Brain microvascular endothelial cell (primary cell): ENCODE results near the gene ZNF296.

Experiments used
- DNase-seq: peaks from one replicate; pipeline ENCODE4 v3.0.0-alpha.2; 2020
- H3K27ac ChIP-seq: fragments of 250-450 bp; sonication (Bioruptor Pico); 2 replicates; pipeline ENCODE4 v1.5.1; 2020; ENCODE audit warnings: mild to moderate bottlenecking, moderate library complexity
- H3K27me3 ChIP-seq: fragments of 250-450 bp; sonication (Bioruptor Pico); replicated peaks from 2 replicates; pipeline ENCODE4 v1.5.1; 2020; ENCODE audit warnings: mild to moderate bottlenecking
- H3K36me3 ChIP-seq: fragments of 250-450 bp; sonication (Bioruptor Pico); replicated peaks from 2 replicates; pipeline ENCODE4 v1.5.1; 2020; ENCODE audit warnings: mild to moderate bottlenecking
- H3K4me3 ChIP-seq: 2 replicates; pipeline ENCODE4 v1.5.1; 2011; ENCODE audit warnings: low read depth, mild to moderate bottlenecking, control low read depth, low read length, moderate library complexity
- in situ Hi-C: cut with HindIII; loops from 2 replicates; pipeline ENCODE4 v1.10.0; 2017; ENCODE audit warnings: low sequenced_read_pairs, low pct_ligation_motif_present
- TF ChIP-seq, protein P1 (sequence below): IDR thresholded peaks from 2 replicates; pipeline ENCODE4 v1.5.1; 2011; ENCODE audit warnings: low read depth, mild to moderate bottlenecking, moderate library complexity, low read length, control low read depth, inconsistent platforms; ENCODE audit errors: missing control alignments

Gene ZNF296

GRCh38 chr19:45071545-45071938 is 4.7 kb downstream of the ZNF296 start:
- Histone ChIP-seq H3K27me3 (no peaks in the 10 kb centered on the region), H3K27ac (no peak overlapping the region), H3K4me3 (no peak overlapping the region), H3K36me3 (peaks cover 40% of the 10 kb centered on the region)
- TF ChIP-seq, protein P1, sequence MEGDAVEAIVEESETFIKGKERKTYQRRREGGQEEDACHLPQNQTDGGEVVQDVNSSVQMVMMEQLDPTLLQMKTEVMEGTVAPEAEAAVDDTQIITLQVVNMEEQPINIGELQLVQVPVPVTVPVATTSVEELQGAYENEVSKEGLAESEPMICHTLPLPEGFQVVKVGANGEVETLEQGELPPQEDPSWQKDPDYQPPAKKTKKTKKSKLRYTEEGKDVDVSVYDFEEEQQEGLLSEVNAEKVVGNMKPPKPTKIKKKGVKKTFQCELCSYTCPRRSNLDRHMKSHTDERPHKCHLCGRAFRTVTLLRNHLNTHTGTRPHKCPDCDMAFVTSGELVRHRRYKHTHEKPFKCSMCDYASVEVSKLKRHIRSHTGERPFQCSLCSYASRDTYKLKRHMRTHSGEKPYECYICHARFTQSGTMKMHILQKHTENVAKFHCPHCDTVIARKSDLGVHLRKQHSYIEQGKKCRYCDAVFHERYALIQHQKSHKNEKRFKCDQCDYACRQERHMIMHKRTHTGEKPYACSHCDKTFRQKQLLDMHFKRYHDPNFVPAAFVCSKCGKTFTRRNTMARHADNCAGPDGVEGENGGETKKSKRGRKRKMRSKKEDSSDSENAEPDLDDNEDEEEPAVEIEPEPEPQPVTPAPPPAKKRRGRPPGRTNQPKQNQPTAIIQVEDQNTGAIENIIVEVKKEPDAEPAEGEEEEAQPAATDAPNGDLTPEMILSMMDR: no peak
- DNase-seq: no peak
- in situ Hi-C loops: no loop called here

- TF ChIP-seq, protein P1: no peak
- H3K4me3 ChIP-seq: no peak overlapping the region
- peaks cover 43% of the 10 kb centered on the region for H3K36me3 ChIP-seq
- no peak overlapping the region for H3K27ac ChIP-seq
- in situ Hi-C loops: no loop called here
- no peaks in the 10 kb centered on the region for H3K27me3 ChIP-seq
- DNase-seq: no peak
Measured at GRCh38 chr19:45070861-45071544, 5.3 kb downstream of the ZNF296 start.

DNA sequence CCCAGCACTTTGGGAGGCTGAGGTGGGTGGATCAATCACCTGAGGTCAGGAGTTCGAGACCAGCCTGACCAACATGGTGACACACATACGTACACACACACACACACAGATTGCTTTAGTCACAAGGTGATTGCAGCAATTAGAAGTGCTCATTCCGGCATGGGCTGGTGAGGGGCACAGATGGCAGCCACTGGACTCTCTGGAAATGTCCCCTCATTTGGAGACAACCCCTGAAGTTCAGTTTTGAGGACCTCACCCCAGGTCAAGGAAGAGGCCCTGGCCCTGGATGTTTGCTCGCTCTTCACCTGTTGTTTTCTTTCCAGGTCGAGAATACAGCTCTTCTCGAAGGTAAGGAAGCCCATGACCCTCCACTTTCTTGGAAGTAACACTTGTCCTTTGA is 6.1 kb downstream of the ZNF296 start:
- TF ChIP-seq, protein P1: no peak
- Histone ChIP-seq H3K27ac (no peak overlapping the region), H3K27me3 (no peaks in the 10 kb centered on the region), H3K4me3 (no peak overlapping the region), H3K36me3 (peaks cover 49% of the 10 kb centered on the region)
- in situ Hi-C loops: no loop called here
- no peak for DNase-seq

GRCh38 chr19:45069056-45069455 is 7.2 kb downstream of the ZNF296 start:
- Histone ChIP-seq H3K27me3 (no peaks in the 10 kb centered on the region), H3K4me3 (no peak overlapping the region), H3K36me3 (peaks cover 59% of the 10 kb centered on the region), H3K27ac (no peak overlapping the region)
- DNase-seq: no peak
- TF ChIP-seq, protein P1: no peak
- in situ Hi-C loops: no loop called here

- no peak overlapping the region for H3K4me3 ChIP-seq
- no peak for DNase-seq
- H3K27me3 ChIP-seq: no peaks in the 10 kb centered on the region
- TF ChIP-seq, protein P1: no peak
- peaks cover 63% of the 10 kb centered on the region for H3K36me3 ChIP-seq
- in situ Hi-C loops: no loop called here
- H3K27ac ChIP-seq: no peak overlapping the region
Measured at GRCh38 chr19:45068041-45068440, 8.2 kb downstream of the ZNF296 start.
